Tongue (tissue), 2 donors: ENCODE data around the gene SPO11. TPM values are rescaled to one million over a fixed set of nuclear protein-coding genes. Genes with fewer than 3 reads are reported as not detected.

Experiments
- DNase-seq: peaks from one replicate; pipeline ENCODE4 v3.0.0-alpha.2; 2015
- total RNA-seq: library from RNA; depleted of rRNA; stranded (reverse); fragments of >200 nt; gene quantifications from one replicate; pipeline ENCODE4 v1.2.3, GENCODE V29; 2014

The SPO11 gene, protein sequence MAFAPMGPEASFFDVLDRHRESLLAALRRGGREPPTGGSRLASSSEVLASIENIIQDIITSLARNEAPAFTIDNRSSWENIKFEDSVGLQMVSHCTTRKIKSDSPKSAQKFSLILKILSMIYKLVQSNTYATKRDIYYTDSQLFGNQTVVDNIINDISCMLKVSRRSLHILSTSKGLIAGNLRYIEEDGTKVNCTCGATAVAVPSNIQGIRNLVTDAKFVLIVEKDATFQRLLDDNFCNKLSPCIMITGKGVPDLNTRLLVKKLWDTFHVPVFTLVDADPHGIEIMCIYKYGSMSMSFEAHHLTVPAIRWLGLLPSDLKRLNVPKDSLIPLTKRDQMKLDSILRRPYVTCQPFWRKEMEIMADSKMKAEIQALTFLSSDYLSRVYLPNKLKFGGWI
- not detected for total RNA-seq

DNA sequence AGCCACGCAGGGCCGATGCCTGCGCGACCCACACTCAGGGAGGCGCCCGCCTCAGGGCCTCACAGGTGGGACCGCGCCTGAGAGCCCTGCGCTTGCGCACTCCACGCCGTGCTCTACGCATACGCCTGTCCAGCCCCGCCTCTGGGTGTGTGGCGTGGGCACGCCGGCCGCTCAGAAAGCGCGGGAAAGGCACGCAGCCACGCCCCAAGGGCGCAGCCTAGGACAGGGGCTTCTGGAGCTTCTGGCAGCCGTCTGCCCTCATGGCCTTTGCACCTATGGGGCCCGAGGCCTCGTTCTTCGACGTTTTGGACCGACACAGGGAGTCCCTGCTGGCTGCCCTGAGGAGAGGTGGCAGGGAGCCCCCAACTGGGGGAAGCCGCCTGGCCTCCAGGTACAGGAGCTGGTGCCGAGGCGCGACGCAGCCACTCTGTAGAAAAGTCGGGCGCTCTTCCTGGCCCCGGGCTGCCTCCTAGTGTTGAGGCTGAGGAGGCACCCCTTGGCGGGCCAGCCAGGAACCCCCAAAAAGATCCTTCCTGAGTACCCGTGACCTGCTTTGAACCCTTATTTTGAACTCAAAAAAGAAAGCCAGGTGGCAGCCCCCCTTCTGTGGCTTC lies at the start of gene SPO11:
Gene SPO11, plus strand, starts transcription at position 196 of the 614 bp plus-strand sequence. Its CDS starts 65 bp downstream, at position 261.
- DNase-seq: no peak

GRCh38 chr20:57280221-57280620 lies 49.4 kb upstream of the SPO11 start:
- DNase-seq: no peak

DNA sequence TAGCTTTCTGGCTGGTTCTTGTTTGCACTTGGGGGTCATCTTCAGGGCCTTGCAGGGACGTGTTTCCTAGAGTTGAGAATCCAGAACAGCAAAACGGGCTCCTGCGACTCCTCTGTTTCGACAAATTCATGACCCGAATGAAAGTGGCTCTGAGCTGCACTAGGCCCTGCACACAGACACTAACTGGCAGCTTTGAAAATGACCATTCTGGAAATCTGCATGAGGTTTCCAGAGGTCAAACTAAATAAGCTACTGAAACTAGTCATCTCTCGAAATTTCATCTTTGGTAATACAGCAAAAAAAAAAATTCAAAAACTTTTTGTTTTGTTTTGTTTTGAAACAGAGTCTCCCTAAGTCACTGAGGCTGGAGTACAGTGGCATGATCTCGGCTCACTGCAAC lies 47.7 kb upstream of the SPO11 start:
- DNase-seq: no peak

DNA sequence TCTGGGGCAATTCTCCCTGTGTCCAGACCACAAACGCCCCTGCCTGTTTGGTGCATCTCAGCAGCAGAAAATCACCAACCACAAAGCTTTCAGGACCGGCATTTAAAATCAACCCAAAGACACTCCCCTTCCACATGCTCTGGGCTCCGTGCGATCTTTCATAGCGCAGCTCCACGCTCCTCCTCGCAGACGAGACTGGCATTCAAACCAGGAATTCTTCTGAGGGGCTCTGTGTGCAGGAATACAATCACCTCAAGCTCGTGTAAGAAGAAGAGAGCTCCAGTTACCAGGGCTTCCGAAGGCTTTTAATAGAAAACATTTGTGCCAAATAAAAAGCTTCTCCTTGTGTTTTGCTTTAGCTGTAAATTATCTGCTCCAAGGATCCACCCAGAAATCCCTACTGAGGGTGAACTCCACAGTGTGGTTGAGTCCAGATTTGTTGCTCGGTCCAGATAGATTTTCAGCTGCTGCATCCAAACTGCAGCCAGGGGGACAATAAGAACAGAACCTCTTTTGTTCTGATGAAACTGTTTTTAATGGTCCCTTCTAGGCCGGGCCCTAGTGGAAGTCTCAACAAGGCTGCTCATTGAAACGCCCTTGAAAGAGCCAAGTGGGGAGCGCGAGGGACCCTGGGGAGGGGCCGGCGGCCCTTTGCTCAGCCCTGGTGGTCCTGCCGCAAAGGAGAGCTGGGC lies 46.8 kb upstream of the SPO11 start:
- DNase-seq: peak; percentile 56

- no peak for DNase-seq
Observed at GRCh38 chr20:57283860-57284259, 45.7 kb upstream of the SPO11 start.

DNA sequence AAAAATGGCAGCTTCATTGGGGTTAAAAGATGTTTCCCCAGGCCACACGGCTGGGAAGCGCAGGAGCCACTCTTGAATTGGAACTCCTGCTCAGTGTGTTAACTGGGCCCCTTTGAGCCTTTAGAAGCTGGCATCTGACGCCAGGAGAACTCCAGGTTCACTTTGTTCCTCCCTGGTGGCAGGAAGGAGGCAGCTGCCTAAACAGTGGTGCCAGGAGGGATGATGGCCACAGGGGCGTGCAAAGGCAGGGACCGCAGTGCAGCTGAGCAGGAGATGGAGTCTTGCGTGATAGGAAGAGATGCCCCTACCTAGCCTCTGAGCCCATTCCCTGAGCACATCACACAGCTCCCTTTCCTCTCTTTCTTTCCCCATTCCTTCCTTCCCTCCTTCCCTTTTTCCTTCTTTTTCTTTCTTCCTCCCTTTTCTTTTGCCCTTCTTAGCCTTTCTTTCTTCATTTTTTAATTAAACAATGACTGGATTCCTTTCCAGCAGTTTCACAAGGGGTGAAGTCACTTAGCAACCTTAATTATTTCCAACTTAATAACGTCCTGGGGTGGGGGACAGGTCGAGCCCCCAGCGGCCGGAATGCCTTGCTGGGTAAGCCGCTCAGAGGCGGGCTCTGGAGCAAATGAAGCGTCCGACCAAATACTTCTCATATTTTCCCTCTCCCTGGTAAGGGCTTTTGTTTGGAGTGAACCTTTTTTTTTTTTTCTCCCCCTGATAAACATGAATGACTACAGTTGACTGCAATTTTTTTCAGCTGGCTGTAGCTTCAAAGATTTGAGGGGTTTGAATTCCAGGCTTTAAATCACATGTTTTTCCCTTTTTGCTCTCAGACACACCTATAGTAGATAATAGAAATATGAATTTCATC lies 42.4 kb upstream of the SPO11 start:
- no peak for DNase-seq

GRCh38 chr20:57287901-57288300 lies 41.7 kb upstream of the SPO11 start:
- no peak for DNase-seq

DNA sequence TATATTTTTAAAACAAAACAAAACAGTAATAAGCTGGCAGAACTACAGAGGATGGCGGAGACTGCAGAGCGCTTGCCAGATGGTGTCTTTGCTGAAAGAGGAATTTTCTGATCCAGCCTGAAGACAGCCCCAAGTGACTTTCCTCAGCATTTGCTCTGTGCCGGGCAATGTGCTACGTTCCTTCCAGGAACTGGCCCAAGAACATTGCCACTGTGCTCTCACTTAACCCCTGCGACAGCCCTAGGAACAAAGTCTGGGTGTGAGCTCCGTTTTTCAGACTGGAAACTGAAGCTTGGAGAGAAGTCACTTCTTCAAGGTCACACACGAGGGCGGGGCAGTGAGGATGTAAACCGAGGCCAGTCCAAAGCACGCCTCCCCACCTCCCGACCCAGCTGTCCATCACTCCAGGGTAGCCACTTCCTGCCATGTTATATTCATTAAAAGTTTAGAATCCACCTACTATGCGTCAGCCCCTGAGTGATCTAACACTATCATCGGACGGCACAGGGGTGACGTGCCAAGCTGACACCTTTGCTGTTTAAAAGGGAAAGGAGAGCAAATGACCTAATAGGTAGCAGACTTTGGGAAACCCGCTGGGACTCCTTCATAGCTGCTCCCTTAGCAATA lies 40.8 kb upstream of the SPO11 start:
- no peak for DNase-seq

GRCh38 chr20:57289391-57290177 lies 40.0 kb upstream of the SPO11 start:
- no peak for DNase-seq

GRCh38 chr20:57290178-57290484 lies 39.5 kb upstream of the SPO11 start:
- DNase-seq: no peak

- DNase-seq: no peak
Observed at GRCh38 chr20:57291003-57291402, 38.6 kb upstream of the SPO11 start.

GRCh38 chr20:57291694-57292093 lies 37.9 kb upstream of the SPO11 start:
- DNase-seq: no peak

- DNase-seq: no peak
Observed at GRCh38 chr20:57292611-57293010, 37.0 kb upstream of the SPO11 start.

DNA sequence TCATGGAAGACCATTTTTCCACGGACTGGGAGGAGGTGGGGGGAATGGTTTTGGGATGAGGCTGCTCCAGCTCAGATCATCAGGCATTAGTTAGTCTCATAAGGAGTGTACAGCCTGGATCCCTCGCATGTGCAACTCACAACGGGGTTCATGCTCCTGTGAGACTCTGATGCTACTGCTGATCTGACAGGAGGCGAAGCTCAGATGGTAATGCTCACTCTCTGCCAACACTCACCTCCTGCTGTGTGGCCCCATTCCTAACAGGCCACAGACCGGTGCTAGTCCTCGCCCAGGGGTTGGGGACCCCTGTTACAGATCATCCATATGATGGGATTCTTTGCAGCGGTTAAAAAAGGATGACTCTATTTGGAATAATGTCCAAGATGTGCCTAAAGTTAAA lies 35.6 kb upstream of the SPO11 start:
- DNase-seq: no peak

DNA sequence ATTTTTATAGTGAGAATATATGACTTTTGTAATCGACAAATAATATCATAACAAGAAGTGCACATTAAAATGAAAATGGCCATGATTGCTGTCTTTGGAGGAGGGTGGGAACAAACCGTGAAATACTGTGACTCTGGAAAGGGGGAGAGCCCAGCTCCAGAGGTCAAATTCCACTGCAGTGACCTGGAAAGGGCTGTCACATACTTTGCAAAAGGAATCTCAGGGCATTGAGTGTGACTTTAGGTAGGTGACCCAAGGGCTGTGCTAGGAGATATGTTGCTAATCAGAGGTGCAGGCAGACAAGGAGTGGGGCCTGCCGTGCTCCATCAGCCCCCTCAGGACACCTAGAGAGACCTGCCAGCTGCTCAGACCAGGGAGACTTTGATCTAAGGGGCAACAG lies 35.1 kb upstream of the SPO11 start:
- DNase-seq: no peak

DNA sequence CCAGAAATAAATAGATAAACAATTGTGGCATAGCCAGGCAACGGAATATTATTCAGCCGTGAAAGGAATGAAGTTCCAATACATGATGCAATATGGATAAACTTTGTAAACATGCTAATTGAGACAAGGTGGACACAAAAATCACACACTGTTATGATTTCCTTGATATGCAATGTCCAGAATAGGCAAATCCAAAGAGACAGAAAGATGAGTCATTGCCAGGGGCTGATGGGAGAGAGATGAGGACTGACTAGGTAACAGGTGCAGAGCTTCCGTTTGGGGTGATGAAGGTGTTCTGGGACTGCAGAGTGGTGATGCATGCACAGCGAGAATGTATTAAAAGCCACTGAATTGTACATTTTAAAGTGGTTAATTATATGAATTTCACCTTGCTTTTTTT lies 31.1 kb upstream of the SPO11 start:
- no peak for DNase-seq

GRCh38 chr20:57301026-57301425 lies 28.6 kb upstream of the SPO11 start:
- peak; percentile 41 for DNase-seq

DNA sequence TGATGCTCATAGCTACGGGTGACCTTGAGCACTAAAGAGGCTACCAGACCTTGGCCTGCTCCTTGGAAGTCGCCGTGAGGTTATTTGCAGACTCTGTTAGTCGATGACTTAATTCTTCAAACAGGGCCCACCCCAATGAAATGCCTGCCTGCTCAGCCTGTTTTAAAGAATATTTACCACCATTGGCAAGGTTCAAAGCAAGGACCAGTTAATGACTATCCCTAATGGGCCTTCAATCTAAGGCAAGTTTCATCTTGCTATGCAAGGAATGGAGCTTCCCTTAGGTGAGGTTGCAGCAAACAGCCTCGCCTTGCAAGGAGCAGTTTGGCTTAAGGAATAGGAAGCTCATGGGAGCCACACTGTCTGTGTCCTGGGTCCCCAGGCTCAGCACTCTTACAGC lies 22.9 kb upstream of the SPO11 start:
- no peak for DNase-seq

DNA sequence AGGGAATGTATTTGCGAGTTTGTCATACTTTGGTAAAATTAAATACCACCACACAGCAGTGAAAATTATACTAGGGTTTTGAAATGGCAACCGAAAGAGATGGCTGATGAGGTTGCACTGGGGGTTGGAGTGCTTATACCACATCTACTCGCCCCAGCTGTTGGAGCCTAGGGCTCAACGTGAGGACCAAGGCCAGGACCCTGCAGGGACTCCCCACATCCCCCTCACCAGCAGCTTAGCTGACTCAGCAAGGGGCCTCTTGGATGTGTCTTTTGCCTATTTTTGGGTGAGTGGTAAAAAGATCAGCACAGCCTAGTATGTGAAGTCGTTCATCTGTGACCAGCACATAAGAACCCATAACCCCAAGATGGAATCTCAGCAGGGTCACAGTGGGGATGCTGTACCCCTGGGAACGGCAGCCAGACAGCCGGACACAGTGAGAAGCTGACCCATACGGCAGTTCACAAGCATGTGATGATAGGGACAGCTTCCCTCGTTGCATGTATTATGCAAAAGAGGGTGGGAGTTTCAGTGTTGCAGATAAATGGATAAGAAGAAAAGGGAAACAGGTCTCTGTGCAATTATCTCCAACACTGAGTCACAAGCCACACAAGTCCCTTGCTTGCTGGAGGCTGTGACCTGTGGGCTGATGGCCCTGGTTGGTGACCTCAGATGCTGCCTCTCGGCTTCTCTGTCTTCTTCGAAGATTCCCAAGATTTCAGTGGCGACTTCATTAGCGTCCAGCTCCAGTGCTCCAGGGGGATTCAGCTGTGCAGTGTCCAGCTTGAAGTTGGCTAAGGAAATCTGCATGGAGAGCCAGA lies 20.9 kb upstream of the SPO11 start:
- DNase-seq: no peak

- no peak for DNase-seq
Observed at GRCh38 chr20:57309544-57310115, 20.0 kb upstream of the SPO11 start.
